NCI-H1436 treated with DMSO at 0.1 percent for 48 hours (cell line): ENCODE results near the gene TLE2.
"Not testable (repeated sequence)": the region's sequence is repeated elsewhere in the genome, so short reads cannot be mapped to it uniquely, and the experiment has no call there.

Experiments
- DNase-seq: peaks from one replicate; lab custom pipeline; 2025; lab: John Stamatoyannopoulos, UW

Gene TLE2

DNA sequence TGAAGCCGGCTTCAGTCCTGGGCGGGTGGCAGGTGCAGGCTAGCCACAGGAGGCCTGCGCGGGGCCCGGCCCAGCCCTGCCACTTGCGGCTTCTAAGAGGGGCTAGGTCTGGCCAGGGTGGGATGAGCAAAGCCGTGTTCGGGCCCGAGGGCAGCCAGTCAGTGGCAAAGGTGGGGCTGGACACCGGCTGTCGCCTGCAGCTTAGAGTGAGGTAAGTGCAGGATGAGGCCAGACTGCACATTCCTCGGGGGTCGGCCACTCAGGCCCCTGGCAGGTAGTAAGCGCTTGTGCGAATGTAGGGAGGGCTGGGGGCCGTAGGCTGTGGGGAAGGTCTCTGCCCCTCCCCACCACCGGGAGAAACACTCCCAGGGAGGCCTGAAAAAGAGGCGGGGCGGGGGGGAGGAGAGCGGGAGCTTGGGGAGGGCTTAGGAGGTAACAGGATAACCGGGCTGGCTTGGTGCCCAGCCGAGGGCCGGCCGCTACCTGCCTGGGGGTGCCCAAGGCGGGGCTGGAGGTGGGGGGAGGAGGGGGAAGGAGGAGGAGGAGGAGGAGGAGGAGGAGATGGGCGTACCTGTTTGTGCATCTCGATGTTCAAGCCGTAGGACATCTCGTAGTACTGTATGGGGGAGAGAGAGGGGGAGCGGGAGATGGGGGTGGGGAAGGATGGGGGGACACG, 26.8 kb upstream of the TLE2 start:
- DNase-seq: peak; percentile 84

GRCh38 chr19:3054972-3055740, 26.1 kb upstream of the TLE2 start:
- no peak for DNase-seq

- no peak for DNase-seq
These were observed 25.3 kb upstream of the TLE2 start for GRCh38 chr19:3054265-3054971.

DNA sequence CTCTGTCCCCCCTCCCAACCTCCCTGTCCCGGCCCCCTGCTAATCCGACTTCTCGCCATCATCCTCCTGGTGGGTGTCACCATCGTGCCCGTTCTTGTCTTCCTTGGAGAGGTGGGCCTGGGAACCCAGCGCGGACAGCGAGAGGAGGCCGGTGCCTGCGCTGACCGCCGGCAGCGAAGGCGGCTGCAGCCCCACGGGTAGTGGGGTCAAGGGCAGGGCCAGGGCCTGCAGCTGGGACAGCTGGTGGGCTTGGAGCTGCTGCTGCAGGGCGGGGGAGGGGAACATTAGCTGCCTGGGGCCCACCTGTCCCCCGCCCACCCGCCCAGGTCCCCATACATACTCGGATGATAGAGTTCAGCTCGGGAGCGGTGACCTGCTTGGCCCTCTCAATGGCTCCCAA, 24.7 kb upstream of the TLE2 start:
- no peak for DNase-seq

- no peak for DNase-seq
These were observed 24.1 kb upstream of the TLE2 start for GRCh38 chr19:3053218-3053621.

- DNase-seq: not testable (repeated sequence)
These were observed 20.9 kb upstream of the TLE2 start for GRCh38 chr19:3050016-3050415.

GRCh38 chr19:3049089-3049488, 20.0 kb upstream of the TLE2 start:
- DNase-seq: no peak

- no peak for DNase-seq
These were observed 19.1 kb upstream of the TLE2 start for GRCh38 chr19:3048190-3048533.

DNA sequence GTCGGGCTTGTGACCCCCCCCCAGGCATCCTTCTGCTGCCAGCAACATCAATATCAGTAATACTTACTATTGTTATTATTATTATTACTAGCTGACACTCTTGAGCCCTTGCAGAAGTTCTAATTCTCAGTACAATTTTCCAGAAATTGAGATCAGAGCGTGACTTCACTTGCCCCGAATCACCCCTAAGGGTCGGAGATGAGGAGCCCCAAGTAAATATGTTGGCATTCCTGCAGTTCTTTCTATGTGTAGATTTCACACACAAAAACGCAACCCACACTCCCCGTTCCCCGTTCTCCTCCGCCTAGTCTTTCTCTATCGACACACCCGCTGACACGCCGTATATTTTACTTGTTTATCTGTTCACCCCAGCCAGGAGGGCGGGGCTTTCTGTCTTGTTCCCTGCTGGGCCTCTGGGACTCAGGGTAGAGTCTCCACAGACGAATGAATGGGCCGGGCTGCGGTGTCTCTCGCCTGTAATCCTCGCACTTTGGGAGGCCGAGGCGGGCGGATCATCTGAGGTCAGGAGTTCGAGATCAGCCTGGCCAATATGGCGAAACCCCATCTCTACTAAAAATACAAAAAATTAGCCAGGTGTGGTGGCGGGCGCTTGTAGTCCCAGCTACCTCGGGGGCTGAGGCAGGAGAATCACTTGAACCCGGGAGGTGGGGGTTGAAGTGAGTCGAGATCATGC, 18.6 kb upstream of the TLE2 start:
- DNase-seq: peak; percentile 80

GRCh38 chr19:3046698-3047495, 17.8 kb upstream of the TLE2 start:
- DNase-seq: no peak

- DNase-seq: no peak
These were observed 17.0 kb upstream of the TLE2 start for GRCh38 chr19:3045885-3046697.

GRCh38 chr19:3045191-3045590, 16.1 kb upstream of the TLE2 start:
- no peak for DNase-seq

DNA sequence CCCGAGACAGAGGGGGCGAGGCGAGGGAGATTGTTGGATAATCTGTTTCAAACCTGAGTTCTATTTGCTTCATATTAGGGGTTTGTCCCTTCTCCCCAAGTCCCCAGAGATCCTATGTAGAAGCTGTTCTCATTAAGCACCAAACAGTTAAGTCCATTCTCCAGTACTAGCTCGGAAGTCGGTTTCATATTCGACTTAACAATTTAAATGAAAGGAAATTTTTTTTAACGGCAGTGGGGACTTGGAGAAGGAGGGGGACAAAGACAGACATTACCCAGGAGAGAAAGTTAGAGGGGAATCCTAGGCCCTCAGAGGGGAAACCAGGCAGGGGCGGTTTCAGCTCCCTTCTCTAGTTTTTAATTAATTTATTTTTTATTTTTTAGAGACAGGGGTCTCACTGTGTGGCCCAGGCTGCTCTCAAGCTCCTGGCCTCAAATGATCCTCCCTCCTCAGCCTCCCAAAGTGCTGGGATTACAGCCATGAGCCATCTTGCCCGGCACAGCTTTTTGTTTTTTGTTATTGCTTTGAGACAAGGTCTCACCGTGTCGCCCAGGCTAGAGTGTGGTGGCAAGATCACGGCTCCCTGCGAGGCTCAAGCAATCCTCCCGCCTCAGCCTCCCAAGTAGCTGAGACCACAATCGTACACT, 13.7 kb upstream of the TLE2 start:
- DNase-seq: peak; percentile 67

- no peak for DNase-seq
These were observed 12.9 kb upstream of the TLE2 start for GRCh38 chr19:3041761-3042620.

- no peak for DNase-seq
These were observed 12.2 kb upstream of the TLE2 start for GRCh38 chr19:3041327-3041726.

DNA sequence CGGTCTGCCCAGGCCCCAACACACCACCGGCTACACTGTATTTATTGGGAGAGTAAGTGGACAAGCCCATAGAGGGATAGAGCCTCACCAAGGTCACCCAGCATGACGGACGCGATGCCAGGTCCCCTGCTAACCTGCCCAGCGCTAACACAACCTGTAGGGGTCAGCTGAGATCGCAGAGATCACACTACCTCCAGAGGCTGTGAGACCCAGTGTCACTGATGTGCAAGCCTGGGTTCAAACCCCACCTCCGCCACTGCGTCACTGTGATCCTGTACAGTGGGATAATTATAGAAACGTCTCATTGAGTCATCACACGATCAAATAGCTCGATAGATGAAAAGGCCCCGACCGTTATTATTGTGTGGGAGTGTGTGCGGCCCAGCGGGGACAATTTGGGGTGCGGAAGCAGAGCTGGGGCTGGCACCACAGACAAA, 10.6 kb upstream of the TLE2 start:
- no peak for DNase-seq

DNA sequence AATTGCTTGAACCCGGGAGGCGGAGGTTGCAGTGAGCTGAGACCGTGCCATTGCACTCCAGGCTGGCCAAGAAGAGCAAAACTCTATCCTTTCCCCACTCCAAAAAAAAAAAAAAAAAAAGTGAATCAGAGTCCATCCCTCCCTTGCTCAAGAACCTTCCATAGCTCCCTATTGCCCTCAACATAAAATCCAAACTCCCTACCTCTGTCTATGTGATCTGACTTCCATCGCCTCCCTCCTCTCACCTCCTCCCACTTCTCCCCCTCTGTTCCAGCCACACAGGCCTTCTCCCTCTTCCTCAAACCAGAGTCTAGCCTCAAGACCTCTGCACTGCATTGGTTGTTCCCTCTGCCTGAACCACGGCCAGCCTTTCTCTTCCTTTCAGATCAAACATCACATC, 10.0 kb upstream of the TLE2 start:
- no peak for DNase-seq

GRCh38 chr19:3038214-3038613, 9.1 kb upstream of the TLE2 start:
- no peak for DNase-seq

DNA sequence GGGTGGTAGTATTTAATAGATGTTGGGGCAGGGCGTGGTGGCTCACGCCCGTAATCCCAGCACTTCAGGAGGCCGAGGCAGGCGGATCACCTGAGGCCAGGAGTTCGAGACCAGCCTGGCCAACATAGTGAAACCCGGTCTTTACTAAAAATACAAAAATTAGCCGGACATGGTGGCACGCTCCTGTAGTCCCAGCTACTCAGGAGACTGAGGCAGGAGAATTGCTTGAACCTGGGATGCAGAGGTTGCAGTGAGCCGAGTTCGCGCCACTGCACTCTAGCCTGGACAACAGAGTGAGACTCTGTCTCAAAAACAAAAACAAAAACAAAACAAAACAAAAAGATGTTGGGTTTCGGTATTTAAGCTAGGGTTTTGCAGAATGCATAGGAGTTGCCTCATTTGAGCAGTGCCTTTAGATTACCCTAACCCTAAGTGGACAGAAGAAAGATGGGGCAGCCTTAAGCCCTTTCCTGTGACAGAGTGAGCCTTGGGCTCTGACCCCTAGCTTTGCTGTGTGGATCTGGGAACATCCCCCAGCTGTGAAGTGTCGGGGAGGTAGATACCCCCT, 8.0 kb upstream of the TLE2 start:
- DNase-seq: not testable (repeated sequence)
